Mesenchymal stem cell (in vitro differentiated cells and primary cell): ENCODE measurements around the gene PARPBP.

Experiments used
- DNase-seq: peaks from one replicate; pipeline ENCODE4 v3.0.0-alpha.2; 2013
- H2AFZ ChIP-seq: one replicate; pipeline ENCODE4 v1.6.1; 2013; ENCODE audit warnings: low read depth, mild to moderate bottlenecking, control low read depth, inconsistent platforms, low read length, moderate library complexity
- H2AK5ac ChIP-seq: 2 replicates; pipeline ENCODE4 v1.6.1; 2013; ENCODE audit warnings: low read length, moderate library complexity, mild to moderate bottlenecking, inconsistent platforms; ENCODE audit not compliant: severe bottlenecking
- H2BK120ac ChIP-seq: one replicate; pipeline ENCODE4 v1.6.1; 2013; ENCODE audit warnings: low read depth, mild to moderate bottlenecking, inconsistent platforms, low read length, moderate library complexity
- H2BK12ac ChIP-seq, 2 experiments: one replicate each; pipeline ENCODE4 v1.6.1; 2013; ENCODE audit warnings: inconsistent platforms in 2 of 2, low read length in 2 of 2, mild to moderate bottlenecking in 2 of 2, moderate library complexity in 2 of 2, control low read depth in 1 of 2
- H2BK15ac ChIP-seq: one replicate; pipeline ENCODE4 v1.6.1; 2013; ENCODE audit warnings: mild to moderate bottlenecking, low read depth, inconsistent platforms; ENCODE audit not compliant: poor library complexity, severe bottlenecking
- H2BK5ac ChIP-seq: 2 replicates; pipeline ENCODE4 v1.6.1; 2013; ENCODE audit warnings: low read depth, mild to moderate bottlenecking, low read length, control low read depth, inconsistent platforms; ENCODE audit not compliant: poor library complexity, severe bottlenecking
- H3K14ac ChIP-seq, 2 experiments: one replicate each; pipeline ENCODE4 v1.6.1; 2013; ENCODE audit warnings: inconsistent platforms in 2 of 2, low read length in 2 of 2, control low read depth in 1 of 2, mild to moderate bottlenecking in 1 of 2, moderate library complexity in 1 of 2
- H3K18ac ChIP-seq, 2 experiments: one replicate each; pipeline ENCODE4 v1.6.1; 2013; ENCODE audit warnings: inconsistent platforms in 2 of 2, low read length in 2 of 2, control low read depth in 1 of 2, low read depth in 1 of 2, mild to moderate bottlenecking in 1 of 2
- H3K23ac ChIP-seq, 2 experiments: one replicate each; pipeline ENCODE4 v1.6.1; 2013; ENCODE audit warnings: inconsistent platforms in 2 of 2, low read length in 2 of 2, mild to moderate bottlenecking in 2 of 2, moderate library complexity in 2 of 2, control low read depth in 1 of 2
- H3K27ac ChIP-seq: 2 replicates; pipeline ENCODE4 v1.5.1; 2013; ENCODE audit warnings: mild to moderate bottlenecking, moderate library complexity, low read length, control low read depth, inconsistent platforms; ENCODE audit not compliant: poor library complexity, severe bottlenecking
- H3K27me3 ChIP-seq, 2 experiments: 2 replicates each; pipeline versions ENCODE4 v1.6.1 to v1.7.0; 2013; ENCODE audit warnings: low read length in 2 of 2, mild to moderate bottlenecking in 2 of 2, moderate library complexity in 2 of 2, control low read depth in 1 of 2, inconsistent platforms in 1 of 2; ENCODE audit not compliant: control insufficient read depth in 1 of 2, insufficient read depth in 1 of 2
- H3K36me3 ChIP-seq, 2 experiments: 2 replicates each; pipeline versions ENCODE4 v1.6.1 to v1.7.0; 2013; ENCODE audit warnings: low read length in 2 of 2, control low read depth in 1 of 2, inconsistent platforms in 1 of 2, low read depth in 1 of 2, mild to moderate bottlenecking in 1 of 2; ENCODE audit not compliant: insufficient read depth in 2 of 2, control insufficient read depth in 1 of 2
- H3K4ac ChIP-seq, 2 experiments: one replicate each; pipeline ENCODE4 v1.6.1; 2013; ENCODE audit warnings: inconsistent platforms in 2 of 2, low read length in 2 of 2, mild to moderate bottlenecking in 2 of 2, moderate library complexity in 2 of 2, control low read depth in 1 of 2, low read depth in 1 of 2
- H3K4me1 ChIP-seq: 2 replicates; pipeline ENCODE4 v1.6.1; 2013; ENCODE audit warnings: low read depth, low read length, control low read depth; ENCODE audit not compliant: control insufficient read depth, insufficient read depth
- H3K4me2 ChIP-seq: 2 replicates; pipeline ENCODE4 v1.6.1; 2013; ENCODE audit warnings: low read length, mild to moderate bottlenecking, inconsistent platforms; ENCODE audit not compliant: poor library complexity, severe bottlenecking
- H3K4me3 ChIP-seq, 2 experiments: 2 replicates each; pipeline versions ENCODE4 v1.5.1 to v1.7.0; 2013; ENCODE audit warnings: low read length in 2 of 2, mild to moderate bottlenecking in 2 of 2, control low read depth in 1 of 2, low read depth in 1 of 2; ENCODE audit not compliant: insufficient read depth in 1 of 2
- H3K79me1 ChIP-seq: replicated peaks from 2 replicates; pipeline ENCODE4 v1.6.1; 2013; ENCODE audit warnings: mild to moderate bottlenecking, control low read depth, low read length, inconsistent platforms; ENCODE audit not compliant: poor library complexity, severe bottlenecking
- H3K9ac ChIP-seq: 2 replicates; pipeline ENCODE4 v1.7.0; 2013; ENCODE audit warnings: mild to moderate bottlenecking, low read length, moderate library complexity
- H3K9me3 ChIP-seq: 2 replicates; pipeline ENCODE4 v1.7.0; 2013; ENCODE audit warnings: mild to moderate bottlenecking, low read length; ENCODE audit not compliant: control insufficient read depth
- H4K8ac ChIP-seq: one replicate; pipeline ENCODE4 v1.6.1; 2013; ENCODE audit warnings: inconsistent platforms, mild to moderate bottlenecking, low read length, moderate library complexity
- H4K91ac ChIP-seq: one replicate; pipeline ENCODE4 v1.6.1; 2013; ENCODE audit warnings: mild to moderate bottlenecking, low read length, inconsistent platforms
- WGBS: methylation state at CpG from one replicate; pipeline ENCODE4 v1.1.7; 2013; ENCODE audit warnings: mixed read lengths; 5-methylcytosine and 5-hydroxymethylcytosine counted together

Gene PARPBP

DNA sequence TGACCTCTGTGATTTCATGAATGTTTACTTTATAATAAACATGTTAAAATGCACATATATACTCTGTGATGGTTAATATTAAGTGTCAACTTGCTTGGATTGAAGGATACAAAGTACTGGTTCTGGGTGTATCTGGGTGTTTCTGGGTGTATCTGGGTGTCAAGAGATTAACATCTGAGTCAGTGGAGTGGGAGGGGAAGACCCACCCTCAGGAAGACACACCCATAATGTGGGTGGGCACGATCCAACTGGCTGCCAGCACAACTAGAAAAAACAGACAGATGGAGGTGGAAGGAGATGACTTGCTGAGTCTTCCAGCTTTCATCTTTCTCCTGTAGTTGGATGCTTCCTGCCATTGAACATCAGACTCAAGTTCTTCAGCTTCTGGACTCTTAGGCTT, 12.0 kb upstream of the PARPBP start:
- H2BK12ac ChIP-seq, result no peak overlapping the region
- no peak overlapping the region for H4K91ac ChIP-seq
- H2AFZ ChIP-seq, result no peak overlapping the region
- H3K4ac ChIP-seq, result no peak overlapping the region
- no peak overlapping the region for H3K18ac ChIP-seq
- no peak overlapping the region for H3K23ac ChIP-seq
- H2AK5ac ChIP-seq, result no peak overlapping the region
- H3K36me3 ChIP-seq, result peaks cover 19 to 92% of the 10 kb centered on the region in 2 experiments
- no peaks in the 10 kb centered on the region for H3K27me3 ChIP-seq
- no peak overlapping the region for H3K4me2 ChIP-seq
- H4K8ac ChIP-seq, result no peak overlapping the region
- peaks cover 16% of the 10 kb centered on the region for H3K79me1 ChIP-seq
- no peak overlapping the region for H3K14ac ChIP-seq
- no peak for DNase-seq
- no peak overlapping the region for H3K27ac ChIP-seq
- H3K9ac ChIP-seq, result no peak overlapping the region
- no peak overlapping the region for H3K4me3 ChIP-seq
- no peak overlapping the region for H2BK15ac ChIP-seq
- no peak overlapping the region for H2BK5ac ChIP-seq
- no peaks in the 10 kb centered on the region for H3K9me3 ChIP-seq
- no peaks in the 10 kb centered on the region for H3K4me1 ChIP-seq
- no peak overlapping the region for H2BK120ac ChIP-seq
- WGBS, result 93% methylated on average over 1 of the region's 1 CpG

DNA sequence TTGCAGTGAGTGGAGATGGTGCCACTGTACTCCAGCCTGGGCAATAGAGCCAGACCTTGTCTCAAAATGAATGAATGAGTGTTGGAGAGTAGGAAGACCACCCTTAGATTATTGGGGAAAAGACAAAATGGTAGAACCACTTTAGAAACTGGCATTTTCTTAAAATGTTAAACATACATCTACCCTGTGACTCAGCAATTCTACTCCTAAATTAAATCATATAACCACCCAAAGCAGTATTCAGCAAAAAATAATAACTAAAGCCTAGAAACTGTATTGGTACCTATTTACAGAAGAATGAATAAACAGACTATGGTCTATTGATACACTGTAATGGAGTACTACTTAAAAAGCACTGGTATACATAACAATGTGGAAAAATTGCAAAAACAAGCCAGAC, 9.2 kb upstream of the PARPBP start:
- Histone ChIP-seq H4K91ac (no peak overlapping the region), H3K18ac (no peak overlapping the region), H2BK15ac (no peak overlapping the region), H3K27me3 (no peaks in the 10 kb centered on the region), H2AFZ (no peak overlapping the region), H3K36me3 (peaks cover 13 to 76% of the 10 kb centered on the region in 2 experiments), H3K9me3 (no peaks in the 10 kb centered on the region), H2BK5ac (no peak overlapping the region), H3K4me3 (no peak overlapping the region), H3K23ac (no peak overlapping the region), H3K4me2 (no peak overlapping the region), H3K4ac (no peak overlapping the region), H2BK12ac (no peak overlapping the region), H3K79me1 (peaks cover 17% of the 10 kb centered on the region), H4K8ac (no peak overlapping the region), H3K9ac (no peak overlapping the region), H3K27ac (no peak overlapping the region), H3K14ac (no peak overlapping the region), H2AK5ac (no peak overlapping the region), H3K4me1 (no peaks in the 10 kb centered on the region), H2BK120ac (no peak overlapping the region)
- DNase-seq, result no peak

DNA sequence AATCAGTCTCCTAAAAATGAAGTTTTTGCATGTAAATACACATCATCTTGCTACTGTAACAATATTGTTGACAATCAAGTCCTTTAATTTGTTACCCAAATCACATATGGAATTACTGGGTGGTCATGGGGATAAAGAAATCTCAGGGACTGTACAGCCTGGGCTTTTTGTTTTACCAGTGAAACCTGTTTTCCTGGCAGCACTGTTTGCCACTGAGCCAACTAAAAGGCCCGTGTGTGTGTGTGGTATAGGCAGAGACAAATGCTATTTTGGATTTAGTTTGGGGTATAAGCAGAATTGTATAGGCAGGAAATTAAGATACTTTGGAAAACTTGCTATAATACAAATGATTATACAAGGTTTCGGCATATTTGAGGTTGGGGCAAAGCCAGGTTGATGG, 5.8 kb upstream of the PARPBP start:
- Histone ChIP-seq H3K27me3 (no peaks in the 10 kb centered on the region), H3K23ac (no peak overlapping the region), H2BK12ac (no peak overlapping the region), H3K9me3 (no peaks in the 10 kb centered on the region), H2BK120ac (no peak overlapping the region), H3K79me1 (peaks cover 18% of the 10 kb centered on the region), H3K36me3 (peaks cover 13 to 67% of the 10 kb centered on the region in 2 experiments), H2BK5ac (no peak overlapping the region), H2AFZ (no peak overlapping the region), H3K4me1 (no peaks in the 10 kb centered on the region), H3K4me2 (no peak overlapping the region), H3K4me3 (no peak overlapping the region), H2BK15ac (no peak overlapping the region), H4K91ac (no peak overlapping the region), H3K4ac (no peak overlapping the region), H3K14ac (no peak overlapping the region), H3K27ac (no peak overlapping the region), H2AK5ac (no peak overlapping the region), H3K18ac (no peak overlapping the region), H4K8ac (no peak overlapping the region), H3K9ac (no peak overlapping the region)
- WGBS, result 90% methylated on average over 1 of the region's 2 CpGs
- DNase-seq, result no peak

DNA sequence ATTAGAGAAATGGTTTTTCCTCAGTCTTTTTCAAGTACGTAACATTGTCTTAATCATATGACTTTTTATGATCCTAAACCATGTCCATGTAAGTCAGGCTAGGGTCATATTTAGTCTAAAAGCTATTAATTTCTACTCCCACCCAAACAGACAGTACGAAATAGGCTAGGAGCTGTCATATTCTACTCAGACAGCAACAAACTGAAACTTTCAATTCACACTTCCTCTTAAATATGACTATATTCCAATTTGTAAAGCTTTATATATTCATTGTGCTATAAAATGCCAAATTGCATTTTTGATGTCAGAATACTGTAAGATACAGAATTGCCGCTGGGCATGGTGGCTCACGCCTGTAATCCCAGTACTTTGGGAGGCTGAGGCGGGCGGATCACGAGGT, 3.6 kb upstream of the PARPBP start:
- no peak for DNase-seq
- Histone ChIP-seq H3K9me3 (no peaks in the 10 kb centered on the region), H4K8ac (no peak overlapping the region), H2AFZ (no peak overlapping the region), H2BK5ac (no peak overlapping the region), H2BK15ac (no peak overlapping the region), H3K4me3 (no peak overlapping the region), H3K79me1 (peaks cover 17% of the 10 kb centered on the region), H3K27ac (no peak overlapping the region), H4K91ac (no peak overlapping the region), H3K23ac (no peak overlapping the region), H2BK12ac (no peak overlapping the region), H3K4me1 (peaks cover 2% of the 10 kb centered on the region), H3K18ac (no peak overlapping the region), H3K4ac (no peak overlapping the region), H3K4me2 (no peak overlapping the region), H3K36me3 (peaks cover 6 to 47% of the 10 kb centered on the region in 2 experiments), H3K27me3 (no peaks in the 10 kb centered on the region), H3K9ac (no peak overlapping the region), H2AK5ac (no peak overlapping the region), H3K14ac (no peak overlapping the region), H2BK120ac (no peak overlapping the region)
- WGBS, result 98% methylated on average over 5 of the region's 7 CpGs
